Hepatocyte (in vitro differentiated cells): Measurements from ENCODE around the gene EXOC3.

ENCODE experiments used
- EZH2 ChIP-seq: fragments of 200-600 bp; sonication (generic); IDR thresholded peaks from 2 replicates; pipeline ENCODE4 v1.6.1; 2016; ENCODE audit warnings: antibody characterized with exemption, mild to moderate bottlenecking, borderline replicate concordance
- EZH2phosphoT487 ChIP-seq: fragments of 200-600 bp; sonication (generic); IDR thresholded peaks from one replicate; pipeline ENCODE4 v1.6.1; 2018; ENCODE audit warnings: antibody characterized with exemption, mild to moderate bottlenecking, low read depth, moderate library complexity; ENCODE audit not compliant: unreplicated experiment, severe bottlenecking
- TF ChIP-seq, protein P1 (sequence below): fragments of 200-600 bp; sonication (generic); IDR thresholded peaks from 2 replicates; pipeline ENCODE4 v1.5.1; 2016; ENCODE audit warnings: antibody characterized with exemption, mild to moderate bottlenecking; ENCODE audit not compliant: poor library complexity

DNA sequence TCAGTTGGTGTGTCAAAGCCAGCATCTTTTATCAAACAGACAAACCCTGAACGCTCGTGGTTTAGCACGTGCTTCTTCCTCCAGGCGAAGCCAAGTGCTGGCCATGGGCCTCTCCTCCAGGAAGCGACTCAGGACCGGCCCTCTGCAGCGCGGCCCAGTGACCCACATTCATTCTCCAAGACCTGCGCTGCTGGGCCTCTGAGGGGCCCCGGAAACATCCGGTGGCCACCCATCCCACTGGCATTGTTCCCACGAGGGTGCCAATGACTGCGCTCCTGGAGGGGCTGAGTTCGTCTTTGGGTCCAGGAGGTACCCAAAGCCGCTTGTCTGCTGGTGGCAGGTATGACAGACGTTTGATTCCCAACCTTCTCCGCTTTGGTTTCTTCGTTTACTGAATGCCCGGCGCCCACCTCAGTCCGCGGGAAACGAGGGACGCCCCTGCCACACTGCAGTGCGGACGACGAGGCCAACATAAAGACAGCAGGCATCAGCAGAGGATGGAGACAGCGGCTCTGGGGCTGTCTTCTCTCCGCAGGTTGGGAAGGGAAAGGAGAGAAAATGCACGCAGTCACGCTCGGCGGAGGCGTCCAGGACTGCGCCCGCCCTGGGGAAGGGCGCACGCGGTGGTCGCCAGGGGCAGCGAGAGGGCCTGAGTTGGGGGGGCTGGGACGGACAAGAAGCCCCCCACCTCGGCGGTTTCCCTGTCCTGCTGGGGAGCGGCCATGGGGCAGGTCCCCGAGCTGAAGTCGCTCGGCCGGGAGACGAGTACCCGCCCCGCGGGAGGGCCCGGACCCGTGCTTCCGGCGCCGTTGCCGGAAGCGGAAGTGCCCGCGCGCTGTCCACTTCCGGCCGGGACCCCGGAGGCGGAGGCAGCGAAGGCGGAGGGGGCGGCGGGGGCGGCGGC is at the start of gene EXOC3:
- TF ChIP-seq, protein P1, sequence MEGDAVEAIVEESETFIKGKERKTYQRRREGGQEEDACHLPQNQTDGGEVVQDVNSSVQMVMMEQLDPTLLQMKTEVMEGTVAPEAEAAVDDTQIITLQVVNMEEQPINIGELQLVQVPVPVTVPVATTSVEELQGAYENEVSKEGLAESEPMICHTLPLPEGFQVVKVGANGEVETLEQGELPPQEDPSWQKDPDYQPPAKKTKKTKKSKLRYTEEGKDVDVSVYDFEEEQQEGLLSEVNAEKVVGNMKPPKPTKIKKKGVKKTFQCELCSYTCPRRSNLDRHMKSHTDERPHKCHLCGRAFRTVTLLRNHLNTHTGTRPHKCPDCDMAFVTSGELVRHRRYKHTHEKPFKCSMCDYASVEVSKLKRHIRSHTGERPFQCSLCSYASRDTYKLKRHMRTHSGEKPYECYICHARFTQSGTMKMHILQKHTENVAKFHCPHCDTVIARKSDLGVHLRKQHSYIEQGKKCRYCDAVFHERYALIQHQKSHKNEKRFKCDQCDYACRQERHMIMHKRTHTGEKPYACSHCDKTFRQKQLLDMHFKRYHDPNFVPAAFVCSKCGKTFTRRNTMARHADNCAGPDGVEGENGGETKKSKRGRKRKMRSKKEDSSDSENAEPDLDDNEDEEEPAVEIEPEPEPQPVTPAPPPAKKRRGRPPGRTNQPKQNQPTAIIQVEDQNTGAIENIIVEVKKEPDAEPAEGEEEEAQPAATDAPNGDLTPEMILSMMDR: no peak
- TF ChIP-seq EZH2phosphoT487 (no peak), EZH2 (no peak)
